Measurements from ENCODE around the gene GNAI2. TPM values are rescaled to one million over a fixed set of nuclear protein-coding genes. Genes with fewer than 3 reads are reported as not detected.
"Not testable (repeated sequence)": the region's sequence is repeated elsewhere in the genome, so short reads cannot be mapped to it uniquely, and the experiment has no call there.

GNAI2 gene
- total RNA-seq, 1 experiment from 2014 or later = 185 TPM

DNA sequence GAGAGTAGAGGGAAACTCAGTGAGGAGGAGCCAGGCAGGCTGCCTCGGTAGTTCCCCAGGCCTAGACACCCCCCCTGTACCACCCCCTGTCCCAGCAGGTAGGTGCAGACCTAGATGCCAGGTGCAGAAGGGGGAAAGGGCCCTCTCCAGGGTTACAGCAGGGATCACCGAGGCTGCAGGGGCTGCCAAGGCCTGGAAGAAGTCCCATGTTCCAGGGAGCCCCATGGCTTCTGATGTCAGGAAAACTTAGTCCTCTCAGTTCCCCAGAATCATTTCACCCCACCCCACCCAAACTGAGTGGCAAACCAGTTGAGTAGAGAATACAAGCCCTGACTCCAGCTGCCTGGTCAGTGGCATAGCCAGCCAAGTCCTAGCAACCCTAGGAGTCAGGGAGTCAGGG lies 25.5 kb downstream of the GNAI2 start:
- Mint-ChIP-seq H3K27ac (no peak overlapping the region), H3K36me3 (peaks cover 12% of the 10 kb centered on the region), H3K27me3 (ENCODE audit: low read depth) (no peaks in the 10 kb centered on the region; the same call in 1 of the 2 replicates), H3K9me3 (no peaks in the 10 kb centered on the region), H3K4me1 (peaks cover 37% of the 10 kb centered on the region), H3K4me3 (0 out of 2 replicates have a peak overlapping the region, but pooled peaks have one; percentile 64)
- no peak for TF ChIP-seq MAX (CRISPR knock-in tag; IDR thresholded peaks at IDR 0.05)
- no peak for TF ChIP-seq ZNF138 (CRISPR knock-in tag; conservative IDR thresholded peaks at IDR 0.05)
- TF ChIP-seq MLX (CRISPR knock-in tag; IDR thresholded peaks at IDR 0.05) = no peak
- TF ChIP-seq, protein P1, sequence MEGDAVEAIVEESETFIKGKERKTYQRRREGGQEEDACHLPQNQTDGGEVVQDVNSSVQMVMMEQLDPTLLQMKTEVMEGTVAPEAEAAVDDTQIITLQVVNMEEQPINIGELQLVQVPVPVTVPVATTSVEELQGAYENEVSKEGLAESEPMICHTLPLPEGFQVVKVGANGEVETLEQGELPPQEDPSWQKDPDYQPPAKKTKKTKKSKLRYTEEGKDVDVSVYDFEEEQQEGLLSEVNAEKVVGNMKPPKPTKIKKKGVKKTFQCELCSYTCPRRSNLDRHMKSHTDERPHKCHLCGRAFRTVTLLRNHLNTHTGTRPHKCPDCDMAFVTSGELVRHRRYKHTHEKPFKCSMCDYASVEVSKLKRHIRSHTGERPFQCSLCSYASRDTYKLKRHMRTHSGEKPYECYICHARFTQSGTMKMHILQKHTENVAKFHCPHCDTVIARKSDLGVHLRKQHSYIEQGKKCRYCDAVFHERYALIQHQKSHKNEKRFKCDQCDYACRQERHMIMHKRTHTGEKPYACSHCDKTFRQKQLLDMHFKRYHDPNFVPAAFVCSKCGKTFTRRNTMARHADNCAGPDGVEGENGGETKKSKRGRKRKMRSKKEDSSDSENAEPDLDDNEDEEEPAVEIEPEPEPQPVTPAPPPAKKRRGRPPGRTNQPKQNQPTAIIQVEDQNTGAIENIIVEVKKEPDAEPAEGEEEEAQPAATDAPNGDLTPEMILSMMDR (IDR thresholded peaks at IDR 0.05) = no peak
- TF ChIP-seq HMGA2 (CRISPR knock-in tag; IDR thresholded peaks at IDR 0.05) = no peak
- no peak for TF ChIP-seq CBFB (CRISPR knock-in tag; IDR thresholded peaks at IDR 0.05; ENCODE audit: low read depth)
- no peak for TF ChIP-seq NFYB (CRISPR knock-in tag; conservative IDR thresholded peaks at IDR 0.05; ENCODE audit: low read depth)
- TF ChIP-seq HMGXB4 (CRISPR knock-in tag; IDR thresholded peaks at IDR 0.05) = no peak
- TF ChIP-seq FOXP4 (CRISPR knock-in tag; IDR thresholded peaks at IDR 0.05) = no peak
- no peak for TF ChIP-seq FOXK1 (CRISPR knock-in tag; IDR thresholded peaks at IDR 0.05)
- no peak for TF ChIP-seq CDX4 (CRISPR knock-in tag; IDR thresholded peaks at IDR 0.05; ENCODE audit: borderline replicate concordance)
- TF ChIP-seq ZBTB21 (CRISPR knock-in tag; IDR thresholded peaks at IDR 0.05; ENCODE audit: borderline replicate concordance) = no peak
- TF ChIP-seq AR (CRISPR knock-in tag; IDR thresholded peaks at IDR 0.05) = no peak
- no peak for TF ChIP-seq ELF4 (CRISPR knock-in tag; IDR thresholded peaks at IDR 0.05; ENCODE audit: low read depth)
- POLR2A ChIA-PET = interaction anchor here (0.6 kb wide), 1 partner anchor 406 kb away, joined by 3 read pairs; no protein-coding TSS in a partner anchor
- CTCF ChIA-PET = interaction anchor here (2.8 to 7.6 kb wide), 6 partner anchors 12 to 69 kb away, joined by 17 to 151 read pairs (median 76); partner anchors contain the start of gene SEMA3B
- ATAC-seq (no peak), DNase-seq (ENCODE audit: low spot score) (no peak)

DNA sequence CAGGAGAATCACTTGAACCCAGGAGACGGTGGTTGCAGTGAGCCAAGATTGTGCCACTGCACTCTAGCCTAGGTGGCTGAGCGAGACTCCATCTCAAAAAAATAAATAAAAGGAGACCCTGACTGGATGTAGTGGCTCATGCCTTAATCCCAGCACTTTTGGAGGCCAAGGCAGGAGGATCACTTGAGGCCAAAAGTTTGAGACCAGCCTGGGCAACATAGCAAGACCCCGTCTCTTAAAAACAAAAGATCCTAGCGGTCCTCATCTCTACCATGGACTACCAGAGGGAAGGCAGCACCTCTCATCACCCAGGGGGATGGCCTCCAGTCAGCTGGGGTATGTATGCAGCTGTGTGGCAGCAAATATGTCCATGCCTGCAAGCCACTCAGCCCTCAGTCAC lies 26.2 kb downstream of the GNAI2 start:
- peaks cover 42% of the 10 kb centered on the region for H3K4me1 Mint-ChIP-seq
- peak; percentile 77; the same call in 1 of the 2 replicates for TF ChIP-seq ZNF121 (CRISPR knock-in tag; IDR thresholded peaks at IDR 0.05)
- ATAC-seq; H3K27me3 Mint-ChIP-seq (ENCODE audit: low read depth); H3K36me3 Mint-ChIP-seq; POLR2A ChIA-PET; H3K4me3 Mint-ChIP-seq; H3K9me3 Mint-ChIP-seq; H3K27ac Mint-ChIP-seq; DNase-seq (ENCODE audit: low spot score): not testable (repeated sequence)
- CTCF ChIA-PET = interaction anchor here (3.5 kb wide), 1 partner anchor 68 kb away, joined by 61 read pairs; the partner anchor contains the start of gene GNAT1

Data from WTC11 (cell line).